Endothelial cell of umbilical vein (primary cell): ENCODE data around the gene LRG1. TPM values are rescaled to one million over a fixed set of nuclear protein-coding genes. Genes with fewer than 3 reads are reported as not detected.

Experiments
- BruUV-seq: library from RNA; stranded (reverse); fragments of 400-500 nt; replicated peaks from 2 replicates; lab custom pipeline; 2021; lab: Mats Ljungman, UMichigan
- CTCF ChIA-PET: fragments of 300-600, 350-600 bp; sonication (Branson Sonifier 250); formaldehyde crosslinking; loops from one replicate; lab custom pipeline; 2021; ENCODE audit warnings: antibody characterized with exemption, inconsistent platforms; lab: Charles Lee
- POLR2A ChIA-PET: fragments of 300-600, 350-600 bp; sonication (Branson Sonifier 250); formaldehyde crosslinking; loops from one replicate; lab custom pipeline; 2021; ENCODE audit warnings: antibody characterized with exemption, inconsistent platforms; lab: Charles Lee
- DNase-seq: peaks from one replicate; pipeline ENCODE4 v3.0.0-alpha.2; 2011; ENCODE audit warnings: low read depth, low spot score
- FAIRE-seq: peaks from 2 replicates; lab custom pipeline; 2011; peaks lifted over from hg19 to GRCh38; lab: Jason Lieb, UNC
- H2AFZ ChIP-seq: 2 replicates; pipeline ENCODE4 v1.6.0; 2012; ENCODE audit warnings: low read depth, low read length, control low read depth, inconsistent platforms
- H3K27ac ChIP-seq: 2 replicates; pipeline ENCODE4 v1.5.1; 2011; ENCODE audit warnings: low read depth, mild to moderate bottlenecking, control low read depth, low read length, moderate library complexity; ENCODE audit not compliant: insufficient read depth
- H3K27me3 ChIP-seq, 2 experiments: 2 replicates each; pipeline versions ENCODE4 v1.6.0 to v1.6.1; 2011; ENCODE audit warnings: low read length in 2 of 2, mixed read lengths in 1 of 2; ENCODE audit not compliant: control insufficient read depth in 2 of 2, insufficient read depth in 2 of 2
- H3K36me3 ChIP-seq, 2 experiments: 2 replicates in 1 of 2; 3 replicates in 1 of 2; pipeline ENCODE4 v1.5.1; 2011; ENCODE audit warnings: low read length in 2 of 2, mild to moderate bottlenecking in 1 of 2, moderate library complexity in 1 of 2; ENCODE audit not compliant: control insufficient read depth in 2 of 2, insufficient read depth in 2 of 2; ENCODE audit errors: extremely low read depth in 1 of 2
- H3K4me1 ChIP-seq: 3 replicates; pipeline ENCODE4 v1.5.1; 2011; ENCODE audit warnings: mild to moderate bottlenecking, low read length; ENCODE audit not compliant: control insufficient read depth, insufficient read depth; ENCODE audit errors: extremely low read depth
- H3K4me2 ChIP-seq: 2 replicates; pipeline ENCODE4 v1.6.1; 2011; ENCODE audit warnings: low read length, control low read depth, mixed read lengths; ENCODE audit not compliant: insufficient read depth
- H3K4me3 ChIP-seq, 3 experiments: fragments of 200-600 bp in 1 of 3; sonication (generic), shearing (Covaris generic) in 1 of 3; replicated peaks in 1 of 3; 2 replicates each; pipeline ENCODE4 v1.5.1; 2011 to 2016; ENCODE audit warnings: control low read depth in 3 of 3, low read length in 3 of 3, mild to moderate bottlenecking in 2 of 3, inconsistent platforms in 1 of 3, low read depth in 1 of 3, moderate library complexity in 1 of 3; ENCODE audit not compliant: insufficient read depth in 1 of 3
- H3K79me2 ChIP-seq: 2 replicates; pipeline ENCODE4 v1.6.0; 2012; ENCODE audit warnings: low read length, inconsistent platforms; ENCODE audit not compliant: control insufficient read depth, insufficient read depth
- H3K9ac ChIP-seq: replicated peaks from 2 replicates; pipeline ENCODE3; 2011; ENCODE audit warnings: low read length, control low read depth; ENCODE audit not compliant: insufficient read depth; ENCODE audit errors: extremely low read depth
- H3K9me1 ChIP-seq: replicated peaks from 3 replicates; pipeline ENCODE4 v1.6.0; 2011; ENCODE audit warnings: mild to moderate bottlenecking, low read length; ENCODE audit not compliant: control insufficient read depth, insufficient read depth; ENCODE audit errors: extremely low read depth
- H3K9me3 ChIP-seq: replicated peaks from 2 replicates; pipeline ENCODE4 v1.5.1; 2012; ENCODE audit warnings: low read length, inconsistent platforms; ENCODE audit not compliant: control insufficient read depth, insufficient read depth
- H4K20me1 ChIP-seq: replicated peaks from 2 replicates; pipeline ENCODE3; 2011; ENCODE audit warnings: mild to moderate bottlenecking, low read length; ENCODE audit not compliant: control insufficient read depth, insufficient read depth; ENCODE audit errors: extremely low read depth
- EZH2 ChIP-seq: IDR thresholded peaks from 2 replicates; pipeline ENCODE4 v1.6.1; 2012; ENCODE audit warnings: borderline replicate concordance, low read depth, mild to moderate bottlenecking, moderate library complexity, low read length, inconsistent platforms; ENCODE audit not compliant: severe bottlenecking
- FOS ChIP-seq: IDR thresholded peaks from 2 replicates; pipeline ENCODE4 v1.6.1; 2011; ENCODE audit warnings: mild to moderate bottlenecking, low read length, moderate library complexity, borderline replicate concordance; ENCODE audit not compliant: insufficient read depth
- GATA2 ChIP-seq: IDR thresholded peaks from 2 replicates; pipeline ENCODE4 v1.7.0; 2011; ENCODE audit warnings: low read depth, mild to moderate bottlenecking, moderate library complexity, mixed read lengths, low read length; ENCODE audit not compliant: insufficient read length, insufficient read depth
- JUN ChIP-seq: IDR thresholded peaks from 2 replicates; pipeline ENCODE4 v1.6.1; 2011; ENCODE audit warnings: borderline replicate concordance, low read depth; ENCODE audit not compliant: insufficient read length, insufficient read depth
- MYC ChIP-seq: IDR thresholded peaks from one replicate; pipeline ENCODE4 v1.6.1; 2011; ENCODE audit warnings: mild to moderate bottlenecking, low read depth, low read length
- POLR2A ChIP-seq: IDR thresholded peaks from 2 replicates; pipeline ENCODE4 v1.6.1; 2012; ENCODE audit warnings: low read depth, mild to moderate bottlenecking, control low read depth, low read length
- POLR2AphosphoS5 ChIP-seq: IDR thresholded peaks from 2 replicates; pipeline ENCODE4 v1.6.1; 2012; ENCODE audit warnings: low read depth, mild to moderate bottlenecking, control low read depth, low read length, moderate library complexity; ENCODE audit not compliant: insufficient read depth
- dilution Hi-C: fragments of 300-500 bp; cut with MboI; formaldehyde crosslinking; loops from one replicate; pipeline ENCODE4 v1.15.0; 2019; ENCODE audit warnings: low sequenced_read_pairs; ENCODE audit not compliant: extremely low pct_ligation_motif_present
- intact Hi-C: fragments of 100-400 bp; cut with micrococcal nuclease; formaldehyde crosslinking; loops from one replicate; pipeline ENCODE4 v1.10.0; 2022
- polyA plus RNA-seq, 4 experiments: library from polyadenylated mRNA; depleted of rRNA in 3 of 4; stranded (reverse) in 3 of 4; unstranded in 1 of 4; fragments of >200 nt; gene quantifications; 2 replicates each; pipeline versions ENCODE4 v1.2.1 to v1.2.3, GENCODE V29; 2011 to 2012; ENCODE audit warnings: missing spikeins in 1 of 4
- total RNA-seq: library from RNA; stranded (reverse); gene quantifications from 2 replicates; pipeline ENCODE4 v1.2.3, GENCODE V29; 2021
- TF ChIP-seq, protein P1 (sequence below): IDR thresholded peaks from 2 replicates; pipeline ENCODE4 v1.6.1; 2011; ENCODE audit not compliant: insufficient read depth, insufficient read length
- TF ChIP-seq, protein P2 (sequence below), 2 donors: IDR thresholded peaks; 1 replicate in 1 of 2; 2 replicates in 1 of 2; pipeline ENCODE4 v1.5.1; 2011; ENCODE audit warnings: low read length in 2 of 2, mild to moderate bottlenecking in 2 of 2, moderate library complexity in 2 of 2, control low read depth in 1 of 2, inconsistent platforms in 1 of 2, low read depth in 1 of 2; ENCODE audit not compliant: insufficient read depth in 1 of 2; ENCODE audit errors: extremely low read depth in 1 of 2

LRG1 gene
- total and polyA plus RNA-seq, 2 donors (not counting 3 experiments of a cell fraction or from before 2014, with no cell fraction given), result 0.21 to 0.31 TPM

DNA sequence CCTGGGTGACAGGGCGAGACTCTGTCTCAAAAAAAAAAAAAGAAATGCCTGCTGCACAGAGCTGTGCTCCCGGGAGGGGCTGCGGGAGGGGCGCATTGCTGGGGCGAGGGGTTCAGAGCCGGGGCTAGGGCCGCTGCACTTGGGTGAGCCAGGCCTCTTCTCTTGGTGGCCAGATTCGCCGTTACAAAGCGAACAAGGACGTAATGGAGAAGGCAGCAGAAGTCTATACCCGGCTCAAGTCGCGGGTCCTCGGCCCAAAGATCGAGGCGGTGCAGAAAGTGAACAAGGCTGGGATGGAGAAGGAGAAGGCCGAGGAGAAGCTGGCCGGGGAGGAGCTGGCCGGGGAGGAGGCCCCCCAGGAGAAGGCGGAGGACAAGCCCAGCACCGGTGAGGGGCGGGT is 40.5 kb downstream of the LRG1 start:
- H3K27me3 ChIP-seq, result no peaks in the 10 kb centered on the region
- peaks cover 2 to 40% of the 10 kb centered on the region in 2 experiments for H3K36me3 ChIP-seq
- H4K20me1 ChIP-seq, result no peaks in the 10 kb centered on the region
- FAIRE-seq (no peak), DNase-seq (no peak)
- no peaks in the 10 kb centered on the region for H3K9me1 ChIP-seq
- H3K27ac ChIP-seq, result no peak overlapping the region
- intact Hi-C loops (no loop called here), dilution Hi-C loops (no loop called here)
- H3K9ac ChIP-seq, result no peak overlapping the region
- no peak overlapping the region for H3K4me3 ChIP-seq
- ChIA-PET POLR2A (no interaction called here), CTCF (interaction anchor here (1.1 kb wide), 1 partner anchor 26 kb away, joined by 5 read pairs; no protein-coding TSS in a partner anchor)
- BruUV-seq, result no TSS peak
- H2AFZ ChIP-seq, result no peak overlapping the region
- H3K4me2 ChIP-seq, result no peak overlapping the region
- TF ChIP-seq JUN (no peak), POLR2AphosphoS5 (no peak), POLR2A (no peak), FOS (no peak), GATA2 (no peak), MYC (no peak), EZH2 (no peak)
- TF ChIP-seq, protein P1, sequence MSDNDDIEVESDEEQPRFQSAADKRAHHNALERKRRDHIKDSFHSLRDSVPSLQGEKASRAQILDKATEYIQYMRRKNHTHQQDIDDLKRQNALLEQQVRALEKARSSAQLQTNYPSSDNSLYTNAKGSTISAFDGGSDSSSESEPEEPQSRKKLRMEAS, result no peak
- TF ChIP-seq, protein P2, sequence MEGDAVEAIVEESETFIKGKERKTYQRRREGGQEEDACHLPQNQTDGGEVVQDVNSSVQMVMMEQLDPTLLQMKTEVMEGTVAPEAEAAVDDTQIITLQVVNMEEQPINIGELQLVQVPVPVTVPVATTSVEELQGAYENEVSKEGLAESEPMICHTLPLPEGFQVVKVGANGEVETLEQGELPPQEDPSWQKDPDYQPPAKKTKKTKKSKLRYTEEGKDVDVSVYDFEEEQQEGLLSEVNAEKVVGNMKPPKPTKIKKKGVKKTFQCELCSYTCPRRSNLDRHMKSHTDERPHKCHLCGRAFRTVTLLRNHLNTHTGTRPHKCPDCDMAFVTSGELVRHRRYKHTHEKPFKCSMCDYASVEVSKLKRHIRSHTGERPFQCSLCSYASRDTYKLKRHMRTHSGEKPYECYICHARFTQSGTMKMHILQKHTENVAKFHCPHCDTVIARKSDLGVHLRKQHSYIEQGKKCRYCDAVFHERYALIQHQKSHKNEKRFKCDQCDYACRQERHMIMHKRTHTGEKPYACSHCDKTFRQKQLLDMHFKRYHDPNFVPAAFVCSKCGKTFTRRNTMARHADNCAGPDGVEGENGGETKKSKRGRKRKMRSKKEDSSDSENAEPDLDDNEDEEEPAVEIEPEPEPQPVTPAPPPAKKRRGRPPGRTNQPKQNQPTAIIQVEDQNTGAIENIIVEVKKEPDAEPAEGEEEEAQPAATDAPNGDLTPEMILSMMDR (IDR thresholded peaks at IDR 0.05; ENCODE audit: extremely low read depth in 1 of 2, insufficient read depth in 1 of 2, low read depth in 1 of 2, low read length in 2 of 2), result no peak
- no peaks in the 10 kb centered on the region for H3K79me2 ChIP-seq
- H3K9me3 ChIP-seq, result no peaks in the 10 kb centered on the region
- H3K4me1 ChIP-seq, result no peaks in the 10 kb centered on the region
